ENCODE results near the gene SPACA4.

DNA sequence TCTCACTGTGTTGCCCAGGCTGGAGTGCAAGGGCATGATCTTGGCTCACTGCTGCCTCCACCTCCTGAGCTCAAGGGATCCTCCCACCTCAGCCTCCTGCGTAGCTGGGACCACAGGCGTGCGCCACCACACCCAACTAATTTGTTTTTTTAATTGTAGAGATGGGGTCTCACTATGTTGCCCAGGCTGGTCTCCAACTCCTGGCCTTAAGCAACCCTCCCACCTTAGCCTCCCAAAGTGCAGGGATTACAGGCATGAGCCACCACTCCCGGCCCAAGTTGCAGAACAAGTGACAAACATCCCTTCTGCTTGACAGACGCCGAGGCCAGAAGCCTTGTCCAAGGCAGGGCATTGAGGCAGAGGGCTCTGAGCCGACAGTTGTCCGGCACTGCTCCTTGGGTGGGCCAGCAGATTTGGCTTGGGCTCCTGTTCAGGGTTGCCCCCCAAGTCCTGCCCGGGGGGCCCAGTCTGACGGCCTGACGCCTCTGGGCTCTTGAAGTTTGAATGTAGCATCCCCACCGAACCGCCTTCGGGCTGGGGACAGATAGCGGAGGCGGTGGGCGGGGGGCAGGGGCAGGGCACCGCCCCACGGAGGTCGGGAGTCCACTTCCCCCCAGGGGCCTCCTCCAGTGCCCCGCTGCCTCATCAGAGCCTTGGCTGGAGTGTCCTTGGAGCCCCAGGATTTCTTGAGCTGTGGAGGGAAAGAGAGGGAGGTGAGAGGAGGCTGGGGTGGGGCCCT lies 5.7 kb upstream of the SPACA4 start:
- no peak for TF ChIP-seq SPI1 (IDR thresholded peaks at IDR 0.05; ENCODE audit: borderline replicate concordance, low read depth, low read length)
- no peak for TF ChIP-seq POLR2AphosphoS2 (IDR thresholded peaks at IDR 0.05; ENCODE audit: low read length)
- TF ChIP-seq, protein P1, sequence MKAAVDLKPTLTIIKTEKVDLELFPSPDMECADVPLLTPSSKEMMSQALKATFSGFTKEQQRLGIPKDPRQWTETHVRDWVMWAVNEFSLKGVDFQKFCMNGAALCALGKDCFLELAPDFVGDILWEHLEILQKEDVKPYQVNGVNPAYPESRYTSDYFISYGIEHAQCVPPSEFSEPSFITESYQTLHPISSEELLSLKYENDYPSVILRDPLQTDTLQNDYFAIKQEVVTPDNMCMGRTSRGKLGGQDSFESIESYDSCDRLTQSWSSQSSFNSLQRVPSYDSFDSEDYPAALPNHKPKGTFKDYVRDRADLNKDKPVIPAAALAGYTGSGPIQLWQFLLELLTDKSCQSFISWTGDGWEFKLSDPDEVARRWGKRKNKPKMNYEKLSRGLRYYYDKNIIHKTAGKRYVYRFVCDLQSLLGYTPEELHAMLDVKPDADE (conservative IDR thresholded peaks at IDR 0.05; ENCODE audit: control insufficient read depth, low read depth, low read length): no peak
